Nephron progenitor cell (in vitro differentiated cells): ENCODE measurements around the gene CPZ.

Experiments
- DNase-seq: peaks from one replicate; pipeline ENCODE4 v3.0.0; 2021
- H3K27ac Mint-ChIP-seq: 2 replicates; pipeline ENCODE4 v1.8.0; 2021; ENCODE audit warnings: mild to moderate bottlenecking, moderate library complexity, mixed read lengths
- H3K27me3 Mint-ChIP-seq: 2 replicates; pipeline ENCODE4 v1.8.0; 2021; ENCODE audit warnings: mild to moderate bottlenecking, low read depth, mixed read lengths; ENCODE audit not compliant: poor library complexity
- H3K36me3 Mint-ChIP-seq: 2 replicates; pipeline ENCODE4 v1.8.0; 2021; ENCODE audit warnings: low read depth, mixed read lengths
- H3K4me1 Mint-ChIP-seq: 2 replicates; pipeline ENCODE4 v1.8.0; 2021; ENCODE audit warnings: mixed read lengths
- H3K4me3 Mint-ChIP-seq: 2 replicates; pipeline ENCODE4 v1.8.0; 2021; ENCODE audit warnings: mild to moderate bottlenecking, moderate library complexity, mixed read lengths
- H3K9me3 Mint-ChIP-seq: 2 replicates; pipeline ENCODE4 v1.8.0; 2021; ENCODE audit warnings: mild to moderate bottlenecking, moderate library complexity, mixed read lengths
- CTCF ChIP-seq: fragments of 200-600 bp; sonication (generic); IDR thresholded peaks from 2 replicates; pipeline ENCODE4 v1.5.0; 2021; ENCODE audit warnings: antibody characterized with exemption

Gene CPZ

GRCh38 chr4:8559011-8559410 lies 33.6 kb upstream of the CPZ start:
- Mint-ChIP-seq H3K27me3 (peaks cover 12% of the 10 kb centered on the region), H3K36me3 (no peaks in the 10 kb centered on the region), H3K4me1 (peaks cover 6% of the 10 kb centered on the region), H3K9me3 (no peaks in the 10 kb centered on the region), H3K4me3 (no peak overlapping the region), H3K27ac (no peak overlapping the region)
- no peak for TF ChIP-seq CTCF
- no peak for DNase-seq

- no peaks in the 10 kb centered on the region for H3K9me3 Mint-ChIP-seq
- H3K27me3 Mint-ChIP-seq = peaks cover 11% of the 10 kb centered on the region
- TF ChIP-seq CTCF = no peak
- DNase-seq = no peak
- peaks cover 6% of the 10 kb centered on the region for H3K4me1 Mint-ChIP-seq
- no peak overlapping the region for H3K4me3 Mint-ChIP-seq
- no peak overlapping the region for H3K27ac Mint-ChIP-seq
- H3K36me3 Mint-ChIP-seq = no peaks in the 10 kb centered on the region
Measured at GRCh38 chr4:8559524-8560264, 32.9 kb upstream of the CPZ start.

- Mint-ChIP-seq H3K9me3 (no peaks in the 10 kb centered on the region), H3K27ac (no peak overlapping the region), H3K4me1 (peaks cover 6% of the 10 kb centered on the region), H3K27me3 (peaks cover 12% of the 10 kb centered on the region), H3K36me3 (no peaks in the 10 kb centered on the region), H3K4me3 (no peak overlapping the region)
- DNase-seq = no peak
- no peak for TF ChIP-seq CTCF
Measured at GRCh38 chr4:8560265-8561047, 32.1 kb upstream of the CPZ start.

GRCh38 chr4:8564595-8564994 lies 28.0 kb upstream of the CPZ start:
- peaks cover 32% of the 10 kb centered on the region for H3K27me3 Mint-ChIP-seq
- DNase-seq = no peak
- no peaks in the 10 kb centered on the region for H3K9me3 Mint-ChIP-seq
- peaks cover 17% of the 10 kb centered on the region for H3K4me1 Mint-ChIP-seq
- no peaks in the 10 kb centered on the region for H3K36me3 Mint-ChIP-seq
- no peak overlapping the region for H3K4me3 Mint-ChIP-seq
- no peak for TF ChIP-seq CTCF
- H3K27ac Mint-ChIP-seq = no peak overlapping the region

GRCh38 chr4:8568068-8568668 lies 24.4 kb upstream of the CPZ start:
- Mint-ChIP-seq H3K9me3 (no peaks in the 10 kb centered on the region), H3K36me3 (no peaks in the 10 kb centered on the region), H3K4me1 (peaks cover 12% of the 10 kb centered on the region), H3K27me3 (peaks cover 52% of the 10 kb centered on the region), H3K27ac (no peak overlapping the region), H3K4me3 (no peak overlapping the region)
- DNase-seq = no peak
- TF ChIP-seq CTCF = no peak
